AG20443 (cell line): ENCODE measurements around the gene SH3RF3.

Experiments used
- DNase-seq: peaks from one replicate; pipeline ENCODE4 v3.0.0; 2012; ENCODE audit warnings: low spot score, mixed read lengths

SH3RF3 gene

DNA sequence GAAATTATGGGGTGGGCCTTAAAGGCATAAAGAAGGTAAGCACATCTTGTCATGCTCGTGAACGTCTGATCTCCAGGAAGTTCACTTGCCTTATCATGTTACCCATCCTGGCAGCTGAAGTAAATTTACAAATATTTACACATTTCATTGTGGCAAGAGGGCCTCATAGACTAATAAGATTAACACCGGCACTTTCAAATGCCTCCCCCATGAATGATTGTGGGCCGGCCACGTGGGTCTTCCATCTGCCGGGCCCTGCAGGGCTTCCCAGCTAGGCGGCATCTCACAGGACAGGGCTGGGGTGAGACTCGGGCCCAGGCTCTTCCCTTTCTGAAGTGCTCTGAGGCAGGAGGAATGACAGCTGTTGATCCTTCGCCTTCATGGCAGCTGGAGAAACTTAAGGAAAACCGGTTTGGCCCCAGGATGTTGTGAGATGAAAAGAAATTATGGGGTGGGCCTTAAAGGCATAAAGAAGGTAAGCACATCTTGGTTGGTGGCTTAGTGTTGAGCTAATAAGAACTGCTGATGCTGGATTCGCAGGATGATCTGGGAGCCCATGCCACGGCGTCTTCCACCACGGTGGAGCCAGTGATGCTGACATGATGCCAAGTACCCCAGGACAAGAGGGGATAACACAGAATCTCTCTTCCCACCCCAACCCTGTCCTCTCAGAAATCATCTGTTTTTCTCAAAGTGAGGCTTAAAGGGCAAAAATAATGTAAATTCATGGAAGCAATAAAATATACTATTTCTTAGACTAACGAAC lies 308.5 kb downstream of the SH3RF3 start:
- no peak for DNase-seq

DNA sequence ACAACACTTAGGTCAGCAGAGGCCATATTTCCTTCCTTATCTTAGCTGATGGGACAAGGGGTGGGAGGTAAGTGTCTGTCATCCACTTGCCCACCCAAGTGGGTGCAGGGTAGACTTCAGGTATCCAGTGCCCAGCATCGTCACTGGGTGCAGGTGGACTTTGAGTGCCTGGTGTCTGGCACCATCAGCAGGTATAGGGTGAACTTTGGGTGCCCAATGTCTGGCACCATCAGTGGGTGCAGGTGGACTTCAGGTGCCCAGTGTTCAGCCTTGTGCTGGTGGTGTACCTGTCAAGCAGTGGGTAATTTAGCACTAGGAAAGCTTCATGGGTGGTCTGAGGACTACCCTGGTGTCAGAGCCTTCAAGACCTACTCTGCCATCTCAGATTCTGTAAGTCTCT lies 309.1 kb downstream of the SH3RF3 start:
- no peak for DNase-seq

DNA sequence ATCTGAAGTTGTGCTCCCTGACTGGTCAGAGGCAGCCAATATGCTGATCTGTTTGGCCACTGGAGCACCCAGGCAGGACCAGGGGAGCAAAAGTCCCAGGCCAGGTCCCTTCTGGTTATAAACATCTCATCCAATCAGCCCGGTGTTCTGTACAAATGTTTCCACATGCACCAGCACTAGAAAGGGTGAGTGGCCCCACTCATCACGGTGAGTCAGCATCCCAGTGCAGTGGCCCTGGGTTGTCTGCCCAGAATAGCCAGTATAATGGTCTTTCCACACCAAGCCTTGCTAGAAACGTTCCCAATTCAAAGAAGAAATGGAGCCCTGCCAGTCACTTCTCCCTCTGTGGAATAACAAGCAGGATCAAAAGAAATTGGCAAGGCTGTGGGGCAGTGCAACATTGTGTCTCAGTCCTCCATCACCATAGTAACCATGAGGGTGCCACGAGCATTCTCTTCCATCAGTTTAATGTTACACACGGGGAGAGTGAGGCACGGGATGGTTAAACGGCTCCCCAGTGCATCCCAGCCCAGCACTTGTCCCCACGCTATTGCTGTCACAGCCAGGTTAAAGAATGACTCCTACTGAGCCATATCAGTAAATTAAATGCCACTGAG lies 309.9 kb downstream of the SH3RF3 start:
- DNase-seq, result peak; percentile 88

DNA sequence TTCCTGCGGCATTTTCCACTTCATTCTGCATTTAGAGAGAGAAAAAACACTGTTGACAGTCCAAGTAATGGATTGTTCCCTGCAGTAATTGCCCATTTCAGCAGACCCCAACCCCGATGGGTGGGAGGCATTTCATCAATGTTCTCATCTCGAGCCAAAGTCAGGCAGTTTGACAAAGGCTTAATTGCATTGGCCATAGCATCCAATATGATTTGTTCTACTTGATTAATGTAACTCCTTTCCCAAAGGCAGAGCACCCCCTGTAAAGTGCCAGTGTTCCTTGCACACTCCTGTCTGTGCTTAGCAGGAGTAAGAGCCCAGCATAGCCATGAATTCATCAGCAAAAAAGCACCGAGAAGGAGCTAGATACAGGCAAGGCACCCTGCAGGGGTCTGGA lies 310.4 kb downstream of the SH3RF3 start:
- no peak for DNase-seq

DNA sequence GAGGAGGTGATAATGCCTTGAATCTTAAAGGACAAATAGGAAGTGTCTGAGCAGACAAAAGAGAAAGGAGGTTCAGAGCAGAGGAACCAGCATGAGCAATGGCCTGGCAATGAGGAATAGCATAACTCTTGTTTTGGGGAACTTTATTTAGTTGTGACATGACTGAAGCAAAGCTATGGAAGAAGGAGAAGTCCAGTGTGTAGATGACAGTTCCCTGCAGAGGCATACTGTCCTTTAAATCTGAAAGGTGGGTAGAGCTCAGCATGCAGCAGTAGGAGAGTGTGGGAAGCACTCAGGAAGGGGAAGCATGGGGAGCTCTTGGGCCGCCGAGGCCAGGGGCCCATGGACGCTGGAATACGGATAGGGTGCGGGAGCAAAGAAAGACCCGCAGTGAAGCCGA lies 311.0 kb downstream of the SH3RF3 start:
- DNase-seq, result no peak

DNA sequence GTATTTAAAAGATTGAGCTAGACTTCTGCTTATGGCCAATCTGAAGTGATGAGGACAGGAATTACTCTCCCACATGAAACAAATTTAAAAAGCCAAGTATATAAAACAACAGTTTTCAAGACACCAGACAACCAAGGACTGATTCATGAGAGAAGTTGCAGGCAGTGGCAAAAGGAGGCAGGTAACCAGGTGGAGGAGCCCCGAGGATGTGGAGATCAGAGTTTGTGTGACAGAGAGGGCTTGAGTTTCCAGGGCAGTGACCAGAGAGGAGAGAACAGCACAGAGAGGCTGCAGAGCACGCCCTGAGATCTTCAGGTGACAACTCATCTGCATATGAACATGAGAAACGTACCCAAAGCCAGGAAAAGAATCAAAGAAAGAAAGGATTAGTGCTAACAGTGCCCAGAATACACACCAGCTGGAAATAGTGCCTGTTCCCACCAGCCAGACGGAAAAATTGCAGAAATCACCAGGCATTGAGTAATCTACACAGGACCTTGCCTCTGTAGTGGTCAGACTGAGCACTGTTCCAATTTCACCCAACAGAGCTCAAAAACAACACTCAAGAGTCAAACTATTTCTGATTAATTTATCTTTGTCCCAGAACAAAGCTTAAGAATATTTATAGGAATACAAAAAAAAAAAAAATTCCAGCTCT lies 311.6 kb downstream of the SH3RF3 start:
- DNase-seq, result no peak

DNA sequence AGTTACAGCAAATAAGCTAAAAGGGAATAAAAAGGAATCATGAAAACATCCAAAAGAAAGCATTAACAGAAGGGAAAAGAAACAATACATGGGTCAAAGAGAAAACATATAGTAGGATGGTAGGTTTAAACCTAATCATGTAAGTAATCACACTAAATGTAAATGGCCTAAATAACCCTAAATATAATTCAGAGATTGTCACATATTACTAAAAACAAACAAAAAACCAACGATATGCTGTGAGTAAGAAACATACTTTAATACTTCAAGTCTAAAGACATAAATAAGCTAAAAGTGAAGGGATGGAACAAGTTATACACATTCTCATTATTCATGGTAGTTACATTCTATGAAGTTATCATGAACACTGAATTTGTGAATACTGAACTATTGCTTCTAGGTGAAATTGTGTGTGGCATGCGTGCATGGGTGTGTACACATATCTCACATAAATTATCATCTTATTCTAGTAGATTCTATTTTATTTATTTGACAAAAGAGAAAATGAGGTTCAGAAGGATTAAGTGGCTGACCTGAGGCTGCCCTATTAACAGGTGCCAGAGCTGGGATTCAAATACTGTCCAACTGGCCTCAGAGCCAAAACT lies 313.8 kb downstream of the SH3RF3 start:
- DNase-seq, result no peak

DNA sequence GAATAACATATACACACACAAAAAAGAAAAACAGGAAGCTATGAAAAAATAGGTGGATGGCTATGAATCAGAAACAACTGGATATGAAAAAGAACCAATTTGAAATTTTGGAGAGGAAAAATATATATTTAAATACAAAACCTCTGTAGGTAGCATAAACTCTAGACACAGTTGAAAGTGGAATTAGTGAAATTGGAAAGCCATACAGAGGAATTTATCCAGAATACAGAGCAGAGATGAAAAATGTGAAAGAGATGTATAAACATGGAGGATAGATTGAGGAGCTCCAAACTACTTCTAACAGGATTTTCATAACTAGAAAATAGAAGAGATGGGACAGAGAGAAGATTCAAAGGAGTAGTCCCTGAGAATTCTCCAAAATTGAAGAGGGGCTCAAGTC lies 315.9 kb downstream of the SH3RF3 start:
- no peak for DNase-seq

DNA sequence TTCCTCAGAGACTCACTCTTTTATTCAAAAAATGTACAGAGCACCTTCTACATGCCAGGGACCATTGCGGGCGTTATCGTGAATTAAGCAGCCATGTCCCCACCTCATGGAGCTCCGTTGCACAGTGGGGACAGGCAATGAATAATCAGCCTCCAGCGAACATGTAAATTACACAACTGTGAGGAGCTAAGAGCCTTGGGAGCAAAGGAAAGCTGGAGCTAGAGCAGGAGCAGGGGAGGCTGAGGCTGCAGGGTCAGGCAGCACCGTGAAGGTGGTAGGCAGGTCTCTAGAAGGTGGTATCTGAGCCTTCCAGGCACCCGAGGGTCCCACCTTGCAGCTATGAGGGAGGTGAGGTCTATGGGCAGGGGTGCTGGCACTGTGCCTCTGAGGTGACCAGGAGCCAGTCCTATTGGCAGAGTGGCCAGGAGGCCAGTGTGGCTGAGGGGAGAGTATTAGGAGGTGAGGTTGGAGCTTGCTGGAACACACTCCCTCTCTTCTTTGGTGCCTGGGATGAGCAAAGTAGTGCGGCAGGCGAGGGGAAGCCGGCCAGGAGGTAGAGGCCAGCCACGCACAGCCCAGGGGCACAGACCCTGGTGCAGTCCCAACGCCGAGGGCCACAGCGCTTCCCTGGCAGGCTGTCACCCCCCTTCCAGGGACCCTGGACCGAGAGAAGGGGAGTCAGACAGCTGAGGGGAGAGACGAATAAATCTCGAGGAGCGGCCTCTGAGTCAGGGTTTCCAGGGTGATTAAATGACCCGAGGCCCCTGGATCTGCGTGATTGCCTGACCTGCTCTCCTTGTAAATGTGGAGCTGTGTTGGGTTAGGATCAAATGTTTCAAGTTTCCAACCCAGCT lies 317.5 kb downstream of the SH3RF3 start:
- DNase-seq, result peak; percentile 34

DNA sequence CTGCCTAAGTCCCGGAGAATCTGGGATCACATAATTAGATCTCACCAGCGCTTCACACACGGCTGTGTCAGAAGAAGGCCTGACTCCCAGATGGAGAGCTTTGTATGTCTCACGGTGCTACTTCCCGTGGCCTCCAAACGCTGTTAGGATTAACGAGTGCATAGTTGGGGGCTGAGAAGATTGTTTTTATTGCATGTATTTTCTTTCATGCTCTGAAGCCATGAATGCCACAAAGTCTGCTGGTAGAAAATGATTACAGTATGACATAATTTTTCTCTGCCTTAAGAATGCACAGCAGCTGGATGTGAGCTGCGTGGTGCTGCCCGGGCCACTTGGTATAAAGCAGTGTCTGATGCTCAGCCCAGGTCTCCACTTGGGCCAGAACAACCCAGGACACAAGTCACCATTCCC lies 318.3 kb downstream of the SH3RF3 start:
- peak; percentile 92 for DNase-seq

DNA sequence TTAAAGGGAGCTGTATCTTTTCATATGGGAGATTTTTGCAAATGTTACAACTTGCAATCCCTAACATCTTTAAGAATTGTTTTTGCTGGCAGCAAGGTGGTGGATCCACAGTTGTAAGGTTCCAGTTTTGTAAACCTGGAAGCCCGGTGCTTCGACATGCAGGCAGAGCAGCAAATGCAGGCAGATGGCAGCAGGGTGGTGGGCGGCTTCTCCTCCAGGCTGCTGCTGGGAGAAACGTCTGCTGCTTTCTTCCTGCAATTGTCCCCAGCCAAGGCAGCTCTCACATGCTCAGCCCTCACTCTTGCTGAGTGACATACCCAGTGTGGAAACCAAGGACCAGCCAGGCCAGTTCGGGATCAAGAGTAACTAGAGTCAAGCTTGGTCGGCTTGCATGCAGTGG lies 318.8 kb downstream of the SH3RF3 start:
- DNase-seq, result no peak

DNA sequence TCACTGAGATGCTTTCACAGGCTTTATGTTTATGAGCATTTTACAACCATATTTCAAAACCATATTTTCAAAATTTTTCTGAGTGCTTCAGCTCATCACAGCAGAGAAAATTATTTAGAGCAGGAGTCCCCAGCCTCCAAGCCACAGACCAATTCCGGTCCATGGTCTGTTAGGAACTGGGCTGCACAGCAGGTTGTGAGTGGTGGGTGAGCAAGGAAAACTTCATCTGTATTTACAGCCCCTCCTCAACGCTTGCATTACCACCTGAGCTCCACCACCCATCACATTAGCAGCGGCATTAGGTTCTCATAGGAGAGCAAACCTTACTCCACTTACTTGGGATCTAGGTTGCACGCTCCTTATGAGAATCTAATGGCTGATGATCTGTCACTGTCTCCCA lies 319.2 kb downstream of the SH3RF3 start:
- no peak for DNase-seq

DNA sequence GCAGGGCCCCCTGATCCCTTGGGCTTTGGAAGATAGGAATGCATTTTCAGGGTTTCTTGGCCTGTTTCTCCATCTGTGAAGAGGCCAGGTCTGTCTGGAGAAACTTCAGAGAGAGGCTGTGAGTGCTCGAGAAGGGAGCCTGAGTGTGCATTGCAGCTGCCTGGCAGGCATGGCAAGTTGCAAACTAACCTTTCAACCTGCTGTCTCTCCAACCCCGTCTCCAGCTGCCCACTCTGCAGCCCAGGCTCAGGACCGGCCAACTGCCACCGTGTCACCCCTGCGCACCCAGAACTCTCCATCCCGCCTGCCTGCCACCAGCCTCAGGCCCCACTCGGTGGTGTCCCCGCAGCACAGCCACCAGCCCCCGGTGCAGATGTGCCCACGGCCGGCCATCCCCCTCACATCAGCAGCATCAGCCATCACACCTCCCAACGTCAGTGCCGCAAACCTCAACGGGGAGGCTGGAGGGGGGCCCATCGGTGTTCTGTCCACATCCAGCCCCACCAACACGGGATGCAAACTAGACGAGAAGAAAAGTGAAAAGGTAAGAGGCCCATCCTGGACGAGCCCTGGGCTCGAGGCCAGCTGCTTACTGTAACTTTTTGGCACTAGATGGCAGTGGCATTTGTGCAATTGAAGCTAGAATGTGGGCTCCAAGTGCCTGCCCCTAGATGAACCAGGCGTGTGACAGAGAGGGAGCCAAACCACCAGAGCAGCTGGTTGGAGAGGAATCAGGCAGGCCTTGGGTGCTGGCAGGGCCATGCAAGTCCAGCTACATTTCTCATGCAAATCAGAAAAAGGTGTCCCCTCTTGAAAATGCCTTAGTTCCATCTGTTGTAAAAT lies 320.2 kb downstream of the SH3RF3 start:
- DNase-seq, result peak; percentile 25

DNA sequence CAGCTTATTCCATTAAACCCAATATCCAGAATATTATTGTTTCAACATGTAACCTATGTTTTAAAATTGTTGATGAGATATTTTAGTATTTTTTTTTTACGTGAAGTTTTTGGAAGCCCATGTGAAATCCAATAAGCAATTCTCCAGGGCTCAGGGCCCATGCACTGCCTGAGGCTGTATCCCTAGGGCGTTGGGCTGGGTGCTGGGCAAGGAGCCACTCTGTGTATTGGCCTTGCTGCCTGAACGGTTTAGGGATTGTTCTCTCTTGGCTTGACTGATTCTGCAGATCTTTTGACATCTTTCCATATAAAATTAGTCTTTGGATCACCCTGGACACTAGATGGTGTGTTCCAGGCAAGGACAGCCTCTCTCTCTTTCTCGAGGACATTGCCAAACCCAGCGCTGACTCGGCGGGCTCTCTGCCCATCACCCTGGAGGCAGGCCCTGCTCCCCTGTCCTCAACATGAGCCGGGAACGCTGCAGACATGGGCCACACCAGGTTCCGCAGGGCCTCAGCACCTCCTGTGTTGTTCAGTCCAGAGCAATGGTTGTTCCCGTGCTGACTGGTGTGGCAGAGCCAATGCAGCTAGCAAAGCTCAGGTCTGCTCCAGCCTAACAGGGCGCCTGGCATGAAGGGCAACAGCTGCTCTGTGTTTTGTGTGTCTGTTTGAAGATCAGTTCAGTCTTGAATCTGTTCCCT lies 321.7 kb downstream of the SH3RF3 start:
- no peak for DNase-seq

DNA sequence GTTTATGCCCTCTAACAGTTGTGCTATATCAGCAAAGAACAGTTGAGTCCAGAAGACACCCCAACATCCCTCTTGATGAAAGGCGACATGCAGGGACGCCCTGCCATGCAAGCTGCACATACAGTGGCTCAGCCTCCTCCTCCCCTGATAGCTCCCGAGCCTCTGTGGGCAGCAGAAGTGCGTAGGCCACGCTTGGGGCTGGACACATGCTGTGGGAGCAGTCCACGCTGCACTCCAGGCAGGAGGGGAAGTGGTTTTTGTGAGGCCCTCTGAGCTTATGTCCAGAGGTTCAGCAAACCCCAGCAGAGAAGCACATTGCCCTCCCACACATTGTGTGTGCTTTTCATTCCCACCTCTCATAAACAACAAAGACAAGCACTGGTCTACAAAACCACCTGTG lies 322.7 kb downstream of the SH3RF3 start:
- DNase-seq, result no peak

DNA sequence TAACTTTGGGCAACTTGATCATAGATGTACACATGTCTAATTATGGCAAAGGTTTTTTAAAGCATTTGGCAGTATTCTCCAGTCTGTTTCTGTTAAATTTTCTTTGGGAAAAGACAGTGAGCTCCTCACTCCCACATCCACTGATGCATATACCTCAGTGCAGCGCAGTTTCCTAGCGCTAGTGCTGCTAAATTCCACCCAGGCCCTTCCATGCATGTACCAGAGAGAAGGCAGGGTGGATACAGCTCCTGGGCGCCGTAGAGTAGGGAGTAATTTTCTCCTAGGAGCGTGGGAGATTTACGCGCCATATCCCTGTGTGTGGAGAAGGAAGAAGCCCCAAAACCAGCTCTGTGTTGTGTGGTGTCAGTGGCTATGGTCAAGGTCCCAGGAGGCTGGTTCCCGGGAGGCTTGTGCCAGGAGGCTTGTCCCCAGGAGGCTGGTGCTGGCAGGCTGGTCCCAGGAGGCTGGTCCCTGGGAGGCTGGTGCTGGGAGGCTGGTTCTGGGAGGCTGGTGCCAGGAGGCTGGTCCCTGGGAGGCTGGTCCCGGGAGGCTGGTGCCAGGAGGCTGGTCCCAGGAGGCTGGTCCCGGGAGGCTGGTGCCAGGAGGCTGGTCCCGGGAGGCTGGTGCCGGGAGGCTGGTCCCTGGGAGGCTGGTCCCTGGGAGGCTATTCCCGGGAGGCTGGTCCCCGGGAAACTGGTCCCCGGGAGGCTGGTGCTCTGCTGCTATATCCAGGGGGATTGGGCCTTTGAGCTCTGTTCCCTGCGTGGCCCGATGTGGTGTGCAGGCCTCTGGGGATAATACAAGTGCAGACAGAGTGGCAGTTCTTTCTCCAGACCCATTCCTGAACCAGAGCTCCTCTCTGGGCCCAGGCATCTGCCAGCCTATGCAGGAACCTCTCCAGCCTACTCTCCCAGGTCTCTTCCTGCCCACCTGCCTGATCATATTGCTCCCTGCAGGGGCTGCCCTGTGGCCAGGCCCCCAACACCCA lies 323.6 kb downstream of the SH3RF3 start:
- no peak for DNase-seq

DNA sequence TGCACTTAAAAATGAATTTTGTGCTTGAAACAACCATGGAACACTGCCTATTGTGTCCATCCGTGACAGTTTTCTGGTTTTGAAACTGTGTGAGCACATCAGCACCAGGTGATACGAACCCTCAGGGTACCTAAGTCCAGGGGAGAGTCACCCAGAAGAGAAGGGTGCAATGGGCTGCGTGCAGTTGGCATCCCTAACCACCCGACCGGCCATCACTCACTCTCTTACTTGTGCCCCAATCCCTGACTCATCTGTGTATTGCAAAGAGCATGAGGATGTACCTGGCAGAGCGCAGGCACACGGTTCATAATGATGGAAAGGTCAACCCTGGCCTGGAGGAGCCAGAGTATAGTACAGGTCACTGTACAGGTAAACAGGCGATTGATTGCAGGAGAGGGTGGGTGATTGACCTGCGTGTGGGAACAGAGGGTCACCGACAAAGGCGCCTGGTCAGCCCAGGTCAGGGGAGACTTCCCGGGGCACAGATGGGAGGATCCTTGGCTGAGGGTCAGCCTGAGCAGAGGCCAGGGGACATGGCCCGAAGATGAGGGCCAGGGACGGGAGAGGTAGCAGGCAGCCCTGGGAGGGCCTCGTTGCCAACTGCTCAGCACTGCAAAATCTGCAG lies 324.5 kb downstream of the SH3RF3 start:
- no peak for DNase-seq

DNA sequence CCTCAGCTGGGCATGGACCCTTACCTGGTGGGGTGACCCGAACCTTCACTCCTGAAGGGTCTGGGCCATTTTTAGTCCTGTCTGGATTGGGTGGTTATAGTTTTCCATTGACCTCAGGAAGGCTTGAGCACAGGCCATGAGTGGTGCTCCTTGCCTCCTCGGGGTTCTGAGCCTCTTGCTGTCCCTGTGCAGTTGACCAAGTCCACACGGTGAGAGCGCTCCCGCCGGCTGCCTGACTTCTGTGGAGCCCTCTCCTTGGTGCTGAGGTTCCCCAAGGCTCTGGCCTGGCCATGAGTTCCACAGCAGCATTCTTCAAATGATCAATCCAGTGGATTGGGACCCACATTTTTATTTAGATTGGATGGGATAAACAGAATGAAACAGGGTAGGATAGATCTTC lies 325.3 kb downstream of the SH3RF3 start:
- DNase-seq, result no peak
